NOMO-1 treated with DMSO at 0.1 percent for 48 hours (cell line): ENCODE results near the gene MAF.

ENCODE experiments used
- DNase-seq: peaks from one replicate; lab custom pipeline; 2025; ENCODE audit not compliant: unreplicated experiment; lab: John Stamatoyannopoulos, UW

MAF gene

DNA sequence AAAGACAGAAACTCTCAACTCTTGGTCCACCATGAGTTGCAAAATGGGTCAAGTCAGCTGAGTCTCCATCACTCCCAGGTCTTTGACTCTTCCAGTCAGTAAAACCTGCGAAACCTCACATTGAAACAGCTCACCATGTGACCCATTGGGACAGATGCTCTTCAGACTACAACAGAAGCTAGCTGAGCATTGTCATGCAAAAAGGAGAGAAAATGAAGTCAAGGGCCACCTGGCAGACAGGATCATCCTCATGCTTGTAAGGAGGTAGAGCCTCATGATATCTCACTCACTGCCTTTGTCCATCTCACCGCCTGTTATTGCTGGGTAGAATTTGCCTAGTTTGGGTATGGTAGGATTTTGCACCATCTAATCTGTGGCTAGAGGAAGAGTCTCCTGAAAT, 50.2 kb downstream of the MAF start:
- no peak for DNase-seq

GRCh38 chr16:79547085-79547484, 53.5 kb downstream of the MAF start:
- no peak for DNase-seq
